Measurements from ENCODE around the gene BMI1. TPM values are rescaled to one million over a fixed set of nuclear protein-coding genes. Genes with fewer than 3 reads are reported as not detected.

BMI1 gene
- total RNA-seq, 1 donor from 2014 or later = 62.3 TPM

DNA sequence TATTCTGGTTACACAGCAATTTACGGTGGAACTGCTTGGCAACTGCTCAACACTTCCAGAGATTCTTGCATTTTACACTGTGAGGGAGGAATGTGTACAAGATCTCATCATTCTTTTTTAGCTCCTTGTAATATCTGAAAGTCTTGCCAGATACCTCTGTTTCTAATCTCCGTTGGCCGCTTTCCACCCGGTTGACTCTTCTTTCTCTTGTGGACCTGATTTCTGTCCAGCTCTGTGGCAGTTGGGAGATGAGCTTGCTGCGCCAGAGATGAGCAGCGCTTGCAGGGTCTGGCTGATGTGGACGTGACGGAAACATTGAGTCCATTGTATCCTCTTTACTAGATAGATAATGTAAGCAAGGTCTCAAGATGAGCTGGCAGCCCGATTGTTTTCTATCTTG lies 52.0 kb downstream of the BMI1 start:
- H3K4me3 Mint-ChIP-seq (ENCODE audit: unreplicated experiment) = no peak overlapping the region
- no peak for DNase-seq (ENCODE audit: low spot score)
- no peaks in the 10 kb centered on the region for H3K36me3 Mint-ChIP-seq (ENCODE audit: low read depth)
- peaks cover 4% of the 10 kb centered on the region for H3K4me1 Mint-ChIP-seq (ENCODE audit: low read depth)
- no peak overlapping the region for H3K27ac Mint-ChIP-seq (ENCODE audit: unreplicated experiment)
- TF ChIP-seq, protein P1, sequence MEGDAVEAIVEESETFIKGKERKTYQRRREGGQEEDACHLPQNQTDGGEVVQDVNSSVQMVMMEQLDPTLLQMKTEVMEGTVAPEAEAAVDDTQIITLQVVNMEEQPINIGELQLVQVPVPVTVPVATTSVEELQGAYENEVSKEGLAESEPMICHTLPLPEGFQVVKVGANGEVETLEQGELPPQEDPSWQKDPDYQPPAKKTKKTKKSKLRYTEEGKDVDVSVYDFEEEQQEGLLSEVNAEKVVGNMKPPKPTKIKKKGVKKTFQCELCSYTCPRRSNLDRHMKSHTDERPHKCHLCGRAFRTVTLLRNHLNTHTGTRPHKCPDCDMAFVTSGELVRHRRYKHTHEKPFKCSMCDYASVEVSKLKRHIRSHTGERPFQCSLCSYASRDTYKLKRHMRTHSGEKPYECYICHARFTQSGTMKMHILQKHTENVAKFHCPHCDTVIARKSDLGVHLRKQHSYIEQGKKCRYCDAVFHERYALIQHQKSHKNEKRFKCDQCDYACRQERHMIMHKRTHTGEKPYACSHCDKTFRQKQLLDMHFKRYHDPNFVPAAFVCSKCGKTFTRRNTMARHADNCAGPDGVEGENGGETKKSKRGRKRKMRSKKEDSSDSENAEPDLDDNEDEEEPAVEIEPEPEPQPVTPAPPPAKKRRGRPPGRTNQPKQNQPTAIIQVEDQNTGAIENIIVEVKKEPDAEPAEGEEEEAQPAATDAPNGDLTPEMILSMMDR (IDR thresholded peaks at IDR 0.05) = no peak
- H3K9me3 Mint-ChIP-seq (ENCODE audit: low read depth) = no peaks in the 10 kb centered on the region
- H3K27me3 Mint-ChIP-seq (ENCODE audit: low read depth) = no peaks in the 10 kb centered on the region

GRCh38 chr10:22374489-22375126 lies 53.7 kb downstream of the BMI1 start:
- H3K9me3 Mint-ChIP-seq (ENCODE audit: low read depth) = no peaks in the 10 kb centered on the region
- peaks cover 4% of the 10 kb centered on the region for H3K4me1 Mint-ChIP-seq (ENCODE audit: low read depth)
- no peak for DNase-seq (ENCODE audit: low spot score)
- H3K36me3 Mint-ChIP-seq (ENCODE audit: low read depth) = no peaks in the 10 kb centered on the region
- no peak overlapping the region for H3K27ac Mint-ChIP-seq (ENCODE audit: unreplicated experiment)
- no peaks in the 10 kb centered on the region for H3K27me3 Mint-ChIP-seq (ENCODE audit: low read depth)
- no peak overlapping the region for H3K4me3 Mint-ChIP-seq (ENCODE audit: unreplicated experiment)
- TF ChIP-seq, protein P1 (IDR thresholded peaks at IDR 0.05) = no peak

DNA sequence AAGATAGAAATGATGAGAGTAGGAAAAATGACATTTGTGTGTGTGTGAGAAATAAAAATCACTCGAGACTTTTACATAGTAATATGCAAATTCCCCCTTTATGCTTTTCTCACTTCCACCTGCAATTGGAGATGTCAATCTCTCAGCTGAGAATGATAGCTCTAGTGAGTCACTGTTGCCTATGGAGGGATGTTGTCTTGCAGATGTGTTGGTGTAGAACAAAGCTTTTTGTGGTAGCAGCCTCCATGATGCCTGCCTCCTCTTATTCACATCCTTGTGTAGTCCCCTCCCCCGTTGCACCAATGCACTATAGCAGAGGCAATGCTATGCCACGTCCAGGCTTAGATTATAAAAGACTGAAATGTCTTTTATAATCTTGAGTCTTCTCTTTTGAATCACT lies 58.2 kb downstream of the BMI1 start:
- no peaks in the 10 kb centered on the region for H3K36me3 Mint-ChIP-seq (ENCODE audit: low read depth)
- no peaks in the 10 kb centered on the region for H3K27me3 Mint-ChIP-seq (ENCODE audit: low read depth)
- H3K27ac Mint-ChIP-seq (ENCODE audit: unreplicated experiment) = no peak overlapping the region
- H3K9me3 Mint-ChIP-seq (ENCODE audit: low read depth) = no peaks in the 10 kb centered on the region
- no peak overlapping the region for H3K4me3 Mint-ChIP-seq (ENCODE audit: unreplicated experiment)
- TF ChIP-seq, protein P1 (IDR thresholded peaks at IDR 0.05) = no peak
- no peak for DNase-seq (ENCODE audit: low spot score)
- no peaks in the 10 kb centered on the region for H3K4me1 Mint-ChIP-seq (ENCODE audit: low read depth)

Other genes with a start within 250 kb of the BMI1 start
- gene EBLN1, start 103.1 kb upstream of the BMI1 start, total RNA-seq = not detected in 3 replicates
- 51.4 to 68.9 TPM (median 55.8 TPM) in 3 replicates for gene COMMD3, start 4.7 kb upstream of the BMI1 start, total RNA-seq
- gene SPAG6, start 24.4 kb downstream of the BMI1 start, total RNA-seq = not detected in 3 replicates